PC-3 (cell line): ENCODE data around the gene TRIP11. TPM values are rescaled to one million over a fixed set of nuclear protein-coding genes. Genes with fewer than 3 reads are reported as not detected.

Source experiments
- total RNA-seq: library from RNA; depleted of rRNA; stranded (reverse); fragments of >200 nt; gene quantifications from 2 replicates; pipeline ENCODE4 v1.2.3, GENCODE V29; 2014; rRNA removed

The TRIP11 gene
- total RNA-seq, 1 experiment from 2014 or later = 14.3 TPM

Other genes starting within 250 kb of the TRIP11 start
- 3.7 and 6.2 TPM in 2 replicates for gene TC2N, start 172.5 kb downstream of the TRIP11 start, total RNA-seq
- 0.17 and 0.58 TPM in 2 replicates for gene FBLN5, start 92.4 kb downstream of the TRIP11 start, total RNA-seq
- gene ATXN3, start 66.5 kb upstream of the TRIP11 start, total RNA-seq = 20.4 and 49.3 TPM in 2 replicates
- 147 and 248 TPM in 2 replicates for gene NDUFB1, start 81.6 kb upstream of the TRIP11 start, total RNA-seq
- gene CPSF2, start 81.9 kb upstream of the TRIP11 start, total RNA-seq = 51.5 and 57.9 TPM in 2 replicates